DND-41 (cell line): Measurements from ENCODE around the gene CACNA2D1.

Source experiments
- EZH2 ChIP-seq: IDR thresholded peaks from 3 replicates; pipeline ENCODE4 v1.6.1; 2012; ENCODE audit warnings: borderline replicate concordance, low read depth, mild to moderate bottlenecking, moderate library complexity, low read length, inconsistent platforms; ENCODE audit not compliant: severe bottlenecking
- TF ChIP-seq, protein P1 (sequence below): IDR thresholded peaks from 2 replicates; pipeline ENCODE4 v1.5.1; 2012; ENCODE audit warnings: borderline replicate concordance, low read length, moderate library complexity, mild to moderate bottlenecking; ENCODE audit not compliant: poor library complexity, severe bottlenecking; ENCODE audit errors: extremely low read depth

DNA sequence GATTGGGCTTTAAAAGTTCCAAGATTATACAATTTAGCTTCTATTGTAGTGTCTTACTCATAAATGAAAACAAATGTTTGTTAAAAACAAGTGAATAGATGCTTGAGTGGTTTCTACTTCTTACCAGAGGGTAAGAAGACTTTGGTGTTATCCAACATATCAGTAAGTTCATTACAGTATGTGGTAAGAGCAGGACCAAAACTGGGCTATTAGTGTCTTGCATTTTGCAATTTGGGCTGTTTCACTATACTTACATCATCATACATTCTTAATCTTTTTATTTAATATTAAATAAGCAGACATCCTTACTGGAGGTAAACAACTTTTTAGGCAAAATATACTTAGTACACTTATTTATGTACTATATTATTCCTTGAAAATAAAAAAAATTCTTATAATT, 425.4 kb downstream of the CACNA2D1 start:
- TF ChIP-seq, protein P1, sequence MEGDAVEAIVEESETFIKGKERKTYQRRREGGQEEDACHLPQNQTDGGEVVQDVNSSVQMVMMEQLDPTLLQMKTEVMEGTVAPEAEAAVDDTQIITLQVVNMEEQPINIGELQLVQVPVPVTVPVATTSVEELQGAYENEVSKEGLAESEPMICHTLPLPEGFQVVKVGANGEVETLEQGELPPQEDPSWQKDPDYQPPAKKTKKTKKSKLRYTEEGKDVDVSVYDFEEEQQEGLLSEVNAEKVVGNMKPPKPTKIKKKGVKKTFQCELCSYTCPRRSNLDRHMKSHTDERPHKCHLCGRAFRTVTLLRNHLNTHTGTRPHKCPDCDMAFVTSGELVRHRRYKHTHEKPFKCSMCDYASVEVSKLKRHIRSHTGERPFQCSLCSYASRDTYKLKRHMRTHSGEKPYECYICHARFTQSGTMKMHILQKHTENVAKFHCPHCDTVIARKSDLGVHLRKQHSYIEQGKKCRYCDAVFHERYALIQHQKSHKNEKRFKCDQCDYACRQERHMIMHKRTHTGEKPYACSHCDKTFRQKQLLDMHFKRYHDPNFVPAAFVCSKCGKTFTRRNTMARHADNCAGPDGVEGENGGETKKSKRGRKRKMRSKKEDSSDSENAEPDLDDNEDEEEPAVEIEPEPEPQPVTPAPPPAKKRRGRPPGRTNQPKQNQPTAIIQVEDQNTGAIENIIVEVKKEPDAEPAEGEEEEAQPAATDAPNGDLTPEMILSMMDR = no peak
- no peak for TF ChIP-seq EZH2
